Stimulated activated CD4-positive, alpha-beta T cell treated with anti-CD3 and anti-CD28 coated beads, Interleukin-4, amount 100 ng/mL, for 1 hour (primary cell): ENCODE measurements around the gene PTGES3L.

Source experiments
- DNase-seq: peaks from one replicate; pipeline ENCODE4 v3.0.0-alpha.2; 2020

The PTGES3L gene

GRCh38 chr17:42918902-42919521 lies 60.9 kb downstream of the PTGES3L start:
- DNase-seq, result no peak
